Skin epidermis (tissue), 12 donors: Measurements from ENCODE around the gene CHPF2.

ENCODE experiments used
- H3K27ac ChIP-seq, 21 experiments: fragments of 200-600 bp; sonication (generic) in 11 of 21; one replicate each; pipeline ENCODE4 v1.5.0; 2020; ENCODE audit warnings: mild to moderate bottlenecking in 3 of 21, inconsistent platforms in 2 of 21, moderate library complexity in 2 of 21
- H3K4me3 ChIP-seq, 7 experiments: fragments of 200-600 bp; sonication (generic) in 2 of 7; one replicate each; pipeline ENCODE4 v1.5.0; 2020; ENCODE audit warnings: inconsistent platforms in 2 of 7, mild to moderate bottlenecking in 2 of 7, moderate library complexity in 1 of 7

CHPF2 gene

DNA sequence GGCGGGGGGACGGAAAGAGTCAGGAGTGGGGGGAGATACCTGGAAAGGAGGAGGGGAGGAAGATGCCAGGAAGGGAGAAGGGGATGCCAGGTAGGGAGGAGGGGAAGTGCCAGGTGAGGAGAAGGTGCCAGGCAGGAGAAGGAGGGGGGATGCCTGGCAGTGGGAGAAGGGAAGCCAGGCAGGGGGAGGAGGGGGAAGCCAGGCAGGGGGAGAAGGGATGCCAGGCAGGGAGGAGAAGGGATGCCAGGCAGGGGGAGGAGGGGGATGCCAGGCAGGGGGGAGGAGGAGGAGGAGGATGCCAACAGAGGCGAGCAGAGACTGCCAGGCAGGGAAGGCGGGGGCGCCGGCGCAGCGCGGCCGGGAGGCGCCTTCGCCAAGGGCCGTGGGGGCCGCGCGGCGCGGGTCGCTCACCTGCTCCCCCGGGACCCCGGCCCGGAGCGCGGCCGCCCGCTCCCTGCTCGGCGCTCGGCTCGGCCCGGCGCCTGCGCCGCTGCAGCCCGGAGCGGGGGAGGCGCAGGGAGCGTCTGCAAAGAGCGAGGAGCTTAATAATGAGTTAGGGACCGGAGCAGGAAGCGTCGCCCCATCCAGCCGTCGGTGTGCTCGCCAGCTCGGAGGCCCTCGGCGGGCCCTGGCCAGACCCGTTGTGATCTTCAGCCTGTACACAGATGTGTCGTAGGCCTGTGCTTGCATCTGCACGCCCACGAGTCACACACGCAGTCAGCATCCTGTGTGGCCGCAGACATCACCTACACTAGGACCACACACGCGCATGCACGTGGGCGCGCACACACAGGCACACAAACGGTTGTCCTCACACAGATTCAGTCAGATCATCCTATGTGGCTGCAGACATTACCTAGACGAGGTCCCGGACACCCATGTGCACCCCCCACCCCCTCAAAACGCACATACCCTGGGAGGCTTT lies 44.6 kb downstream of the CHPF2 start:
- H3K4me3 ChIP-seq, result peak overlapping the region; percentile 21 to 50 (median 28)
- H3K27ac ChIP-seq, result peak overlapping the region in 3 of 21 experiments; percentile 38 to 76 (median 67)

DNA sequence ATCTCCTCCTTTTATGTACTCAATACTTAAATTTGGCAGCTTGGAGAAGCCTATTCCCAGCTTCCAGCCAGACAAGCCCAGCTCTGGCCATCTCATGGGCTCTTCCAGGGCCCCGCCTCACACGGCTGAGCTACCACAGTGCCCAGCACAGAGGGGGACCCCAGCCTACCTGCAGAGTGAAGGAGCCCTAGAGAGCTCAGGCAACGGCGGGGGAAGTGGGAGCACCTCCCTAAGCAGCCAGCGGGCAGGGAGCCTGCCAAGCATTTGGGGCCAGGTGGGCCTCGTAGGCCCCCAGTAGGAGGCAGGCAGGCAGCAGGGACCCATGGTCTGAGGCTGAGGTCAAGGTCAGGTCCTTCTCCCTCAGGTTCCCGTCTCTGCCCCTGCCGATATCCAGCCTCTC lies 45.3 kb downstream of the CHPF2 start:
- Histone ChIP-seq H3K4me3 (peak overlapping the region in 1 of 7 experiments; percentile 21), H3K27ac (peak overlapping the region in 1 of 21 experiments; percentile 76)

- Histone ChIP-seq H3K4me3 (no peak overlapping the region), H3K27ac (no peak overlapping the region)
Observed at GRCh38 chr7:151278949-151279348, 46.7 kb downstream of the CHPF2 start.

DNA sequence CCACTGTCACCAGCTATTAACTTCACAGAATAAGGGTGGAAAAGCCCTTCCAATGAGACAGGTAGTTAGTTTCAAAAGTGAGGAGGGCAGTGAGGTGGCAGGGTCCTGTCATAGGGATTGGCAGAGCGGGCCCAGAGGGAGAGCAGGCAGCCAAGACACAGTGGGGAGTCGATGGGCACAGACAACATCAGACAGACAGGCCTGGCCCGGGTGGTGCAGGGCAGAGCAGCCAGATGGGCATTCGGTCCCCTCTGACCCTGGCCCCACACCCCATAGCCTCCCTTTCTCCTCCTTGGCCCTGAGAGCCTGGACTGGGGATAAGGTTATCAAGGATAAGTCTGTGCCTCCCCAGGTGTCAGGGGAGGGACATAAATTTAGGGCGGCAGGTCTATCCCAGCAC lies 47.6 kb downstream of the CHPF2 start:
- H3K4me3 ChIP-seq, result no peak overlapping the region
- H3K27ac ChIP-seq, result no peak overlapping the region

DNA sequence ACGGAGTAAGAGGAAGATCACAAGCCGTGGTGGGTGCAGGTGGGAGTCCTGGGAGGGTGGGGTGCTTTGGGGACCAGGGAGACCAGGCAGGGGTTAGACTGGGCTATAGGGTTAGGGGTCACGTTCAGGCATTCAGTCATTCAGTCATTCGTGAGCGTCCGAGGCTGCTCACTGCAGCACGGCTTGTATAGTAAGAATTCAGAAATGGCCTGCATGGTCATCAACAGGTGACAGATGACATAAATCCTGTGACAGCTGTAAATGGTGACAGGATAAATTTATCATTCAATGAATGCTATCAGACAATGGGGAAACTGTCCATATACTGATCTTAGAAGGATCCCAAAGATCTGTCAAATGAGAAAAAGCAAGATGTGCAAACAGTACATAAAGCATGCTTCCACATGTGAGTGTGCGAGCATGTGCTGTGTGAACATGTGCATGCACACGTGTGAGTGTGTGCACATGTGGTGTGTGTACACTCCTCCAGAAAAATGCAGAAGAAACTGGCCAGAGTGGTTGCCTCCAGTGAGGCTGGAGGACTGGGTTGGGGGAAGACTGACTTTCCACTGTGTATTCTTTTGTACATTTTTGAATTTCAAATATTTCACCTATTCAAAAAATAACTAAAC lies 48.2 kb downstream of the CHPF2 start:
- H3K4me3 ChIP-seq, result no peak overlapping the region
- H3K27ac ChIP-seq, result no peak overlapping the region

DNA sequence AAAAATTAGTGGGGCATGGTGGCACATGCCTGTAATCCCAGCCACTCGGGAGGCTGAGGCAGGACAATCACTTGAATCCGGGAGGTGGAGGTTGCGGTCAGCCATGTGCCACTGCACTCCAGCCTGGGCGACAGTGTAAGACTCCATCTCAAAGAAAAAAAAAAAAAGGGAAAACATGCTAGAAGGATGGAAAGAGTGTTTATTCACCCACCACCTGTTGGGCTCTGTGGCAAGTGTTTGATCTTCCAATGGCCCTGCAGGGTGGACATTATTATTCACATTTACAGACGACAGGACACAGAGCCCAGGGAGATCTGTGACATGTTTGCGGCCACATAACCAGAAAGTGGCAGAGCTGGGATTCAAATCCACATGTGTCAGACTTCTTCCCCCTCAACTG lies 49.4 kb downstream of the CHPF2 start:
- Histone ChIP-seq H3K4me3 (no peak overlapping the region), H3K27ac (no peak overlapping the region)

GRCh38 chr7:151282111-151282510 lies 49.8 kb downstream of the CHPF2 start:
- no peak overlapping the region for H3K4me3 ChIP-seq
- H3K27ac ChIP-seq, result no peak overlapping the region

DNA sequence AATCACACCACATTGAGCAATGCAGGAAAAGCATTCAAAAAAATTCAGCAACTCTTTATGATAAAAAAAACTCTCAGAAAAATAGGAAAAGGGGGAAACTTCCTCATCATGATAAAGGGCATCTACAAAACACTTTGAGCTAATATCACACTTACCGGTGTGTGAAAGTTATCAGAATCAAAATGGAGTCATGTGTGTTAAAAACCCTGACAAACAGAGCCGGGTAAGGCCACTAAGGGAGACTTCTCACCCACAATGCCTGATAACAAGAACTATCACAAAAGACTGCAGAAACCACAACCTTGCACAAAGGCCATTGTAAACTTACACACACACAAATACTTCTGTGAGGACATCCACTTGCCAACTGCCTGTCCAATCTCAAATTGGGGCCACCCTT lies 51.0 kb downstream of the CHPF2 start:
- Histone ChIP-seq H3K27ac (no peak overlapping the region), H3K4me3 (no peak overlapping the region)

GRCh38 chr7:151286148-151286547 lies 53.9 kb downstream of the CHPF2 start:
- Histone ChIP-seq H3K27ac (no peak overlapping the region), H3K4me3 (no peak overlapping the region)
